ENCODE measurements around the gene NUDCD2. TPM values are rescaled to one million over a fixed set of nuclear protein-coding genes. Genes with fewer than 3 reads are reported as not detected.
"Not testable (repeated sequence)": the region's sequence is repeated elsewhere in the genome, so short reads cannot be mapped to it uniquely, and the experiment has no call there.

Gene NUDCD2
- total RNA-seq, 1 donor from 2014 or later: 17.9 TPM

GRCh38 chr5:163434401-163434866, 25.5 kb downstream of the NUDCD2 start:
- no peak for ATAC-seq
- DNase-seq (ENCODE audit: low spot score): no peak

GRCh38 chr5:163433271-163433670, 26.6 kb downstream of the NUDCD2 start:
- ATAC-seq (peak; percentile 44), DNase-seq (ENCODE audit: low spot score) (peak; percentile 73)

GRCh38 chr5:163432544-163432943, 27.4 kb downstream of the NUDCD2 start:
- ATAC-seq: peak; percentile 16
- no peak for DNase-seq (ENCODE audit: low spot score)

- not testable (repeated sequence) for ATAC-seq; DNase-seq (ENCODE audit: low spot score)
Measured at GRCh38 chr5:163426128-163426527, 33.8 kb downstream of the NUDCD2 start.

- ATAC-seq: no peak
Measured at GRCh38 chr5:163424836-163425235, 35.1 kb downstream of the NUDCD2 start.

GRCh38 chr5:163415673-163416072, 44.2 kb downstream of the NUDCD2 start:
- not testable (repeated sequence) for DNase-seq (ENCODE audit: low spot score)

More at GRCh38 chr5:163424836-163425235, 35.1 kb downstream of the NUDCD2 start:
- DNase-seq (ENCODE audit: low spot score): no peak

GRCh38 chr5:163410505-163410904, 49.4 kb downstream of the NUDCD2 start:
- no peak for ATAC-seq
- no peak for DNase-seq (ENCODE audit: low spot score)

More at GRCh38 chr5:163415673-163416072, 44.2 kb downstream of the NUDCD2 start:
- not testable (repeated sequence) for ATAC-seq

- DNase-seq (ENCODE audit: low spot score): no peak
Measured at GRCh38 chr5:163409384-163409783, 50.5 kb downstream of the NUDCD2 start.

GRCh38 chr5:163408311-163408923, 51.5 kb downstream of the NUDCD2 start:
- DNase-seq (ENCODE audit: low spot score): peak; percentile 57
- peak; percentile 94 for ATAC-seq

More at GRCh38 chr5:163409384-163409783, 50.5 kb downstream of the NUDCD2 start:
- no peak for ATAC-seq

GRCh38 chr5:163407034-163407655, 52.8 kb downstream of the NUDCD2 start:
- no peak for ATAC-seq
- DNase-seq (ENCODE audit: low spot score): no peak

- ATAC-seq (no peak), DNase-seq (ENCODE audit: low spot score) (no peak)
Measured at GRCh38 chr5:163404364-163405173, 55.3 kb downstream of the NUDCD2 start.

- ATAC-seq (no peak), DNase-seq (ENCODE audit: low spot score) (no peak)
Measured at GRCh38 chr5:163402007-163402406, 57.9 kb downstream of the NUDCD2 start.

- DNase-seq (ENCODE audit: low spot score) (no peak), ATAC-seq (no peak)
Measured at GRCh38 chr5:163401271-163401670, 58.6 kb downstream of the NUDCD2 start.

GRCh38 chr5:163399923-163400322, 60.0 kb downstream of the NUDCD2 start:
- no peak for ATAC-seq
- DNase-seq (ENCODE audit: low spot score): no peak

- ATAC-seq (no peak), DNase-seq (ENCODE audit: low spot score) (no peak)
Measured at GRCh38 chr5:163397354-163397753, 62.5 kb downstream of the NUDCD2 start.

- ATAC-seq; DNase-seq (ENCODE audit: low spot score): not testable (repeated sequence)
Measured at GRCh38 chr5:163396818-163397340, 63.0 kb downstream of the NUDCD2 start.

Other genes starting within 250 kb of the NUDCD2 start
- 89.5 TPM for gene CCNG1, start 22.5 kb downstream of the NUDCD2 start, total RNA-seq
- gene HMMR, start 530 bp upstream of the NUDCD2 start, total RNA-seq: 0.33 TPM
- gene MAT2B, start 45.5 kb upstream of the NUDCD2 start, total RNA-seq: 22.8 TPM

Data from left lobe of liver (tissue), 2 donors.